Stimulated activated CD4-positive, alpha-beta T cell treated with anti-CD3 and anti-CD28 coated beads, TNF-alpha, amount 100 ng/mL, for 48 hours (primary cell): ENCODE results near the gene LRRC8A.
A peak's percentile ranks its signal among the peaks of the same experiment; 100 is the strongest.

Experiments used
- DNase-seq, 3 donors: peaks; one replicate each; pipeline ENCODE4 v3.0.0-alpha.2; 2020; ENCODE audit warnings: low read depth in 3 of 3

The LRRC8A gene

GRCh38 chr9:128901379-128901778 is 19.4 kb downstream of the LRRC8A start:
- DNase-seq, result no peak

- no peak for DNase-seq
Observed at GRCh38 chr9:128901822-128902221, 19.9 kb downstream of the LRRC8A start.

DNA sequence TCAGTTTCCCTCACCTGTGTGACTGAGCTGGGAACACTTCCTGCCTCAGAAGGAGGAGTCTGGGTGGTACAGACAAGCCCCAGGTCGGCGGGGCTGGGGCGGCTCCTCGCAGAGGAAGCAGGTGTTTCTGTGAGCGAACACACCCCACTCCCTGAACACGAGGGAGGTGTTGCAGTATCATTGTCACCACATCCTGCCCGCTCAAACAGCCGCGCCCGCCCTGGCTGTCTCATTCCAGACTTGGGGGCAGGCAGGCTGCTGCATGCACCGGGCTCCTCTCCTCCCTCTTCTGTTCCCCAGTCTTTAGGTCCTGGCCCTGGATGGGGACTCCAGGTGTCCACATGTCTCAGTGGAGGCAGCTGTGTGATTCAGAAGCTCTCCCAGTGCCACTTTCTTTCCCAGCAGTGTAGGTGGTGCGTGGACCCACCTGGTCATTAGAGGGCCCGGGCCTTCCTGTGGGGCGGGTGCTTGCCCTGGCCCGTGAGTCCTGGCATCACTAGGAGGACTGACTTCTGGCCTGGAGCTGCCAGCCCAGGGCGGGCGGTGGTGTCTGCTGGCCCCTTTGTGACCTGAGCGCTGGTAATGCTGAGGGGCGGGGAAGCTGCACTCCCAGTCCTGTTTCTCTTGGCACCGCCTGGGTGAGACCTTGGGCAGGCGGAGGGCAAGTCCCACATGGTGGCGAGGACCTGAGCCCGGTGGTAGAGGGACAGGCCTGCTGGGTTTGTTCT is 20.6 kb downstream of the LRRC8A start:
- peak; percentile 55 to 74 (median 73) for DNase-seq

- no peak for DNase-seq
Observed at GRCh38 chr9:128903079-128903461, 21.1 kb downstream of the LRRC8A start.

GRCh38 chr9:128903871-128904620 is 22.1 kb downstream of the LRRC8A start:
- no peak for DNase-seq

DNA sequence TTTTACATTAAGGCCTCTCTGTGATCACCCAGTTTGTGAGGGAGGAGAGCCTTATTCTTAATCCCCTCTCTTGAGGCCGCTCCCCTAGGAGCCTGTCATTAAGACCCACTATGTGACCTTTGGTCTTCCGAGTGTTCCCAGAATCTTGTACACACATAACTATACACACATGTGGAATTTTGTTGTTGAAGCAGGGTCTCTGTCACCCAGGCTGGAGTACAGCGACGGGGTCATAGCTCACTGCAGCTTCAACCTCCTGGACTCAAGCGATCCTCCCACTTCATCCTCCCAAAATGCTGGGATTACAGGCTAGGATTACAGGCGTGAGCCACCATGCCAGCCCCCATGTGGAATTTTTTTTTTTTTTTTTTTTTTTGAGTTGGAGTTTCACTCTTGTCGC is 24.0 kb downstream of the LRRC8A start:
- DNase-seq, result no peak

DNA sequence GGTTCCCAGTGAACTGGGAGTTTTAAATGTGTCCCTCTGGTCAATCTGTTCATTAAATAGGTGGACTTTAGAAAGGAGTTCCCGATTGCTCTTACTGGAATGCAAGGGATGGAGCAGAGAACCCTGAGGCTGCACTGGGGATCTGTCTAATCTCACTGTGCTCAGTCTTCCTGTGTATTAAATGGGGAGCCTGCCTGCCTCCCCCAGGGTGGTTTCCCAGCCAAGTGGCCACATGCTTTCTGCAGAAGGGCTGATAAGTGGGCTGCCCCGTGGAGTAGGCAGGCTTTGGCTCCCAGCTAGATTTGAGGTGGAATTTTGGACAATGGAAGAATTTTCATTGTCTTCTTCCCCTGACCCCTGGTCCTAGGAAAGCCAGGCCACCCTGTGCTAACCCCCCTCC is 24.8 kb downstream of the LRRC8A start:
- DNase-seq, result no peak

GRCh38 chr9:128908372-128908771 is 26.4 kb downstream of the LRRC8A start:
- no peak for DNase-seq

- DNase-seq, result no peak
Observed at GRCh38 chr9:128909859-128910258, 27.9 kb downstream of the LRRC8A start.

GRCh38 chr9:128910906-128911305 is 29.0 kb downstream of the LRRC8A start:
- no peak for DNase-seq

DNA sequence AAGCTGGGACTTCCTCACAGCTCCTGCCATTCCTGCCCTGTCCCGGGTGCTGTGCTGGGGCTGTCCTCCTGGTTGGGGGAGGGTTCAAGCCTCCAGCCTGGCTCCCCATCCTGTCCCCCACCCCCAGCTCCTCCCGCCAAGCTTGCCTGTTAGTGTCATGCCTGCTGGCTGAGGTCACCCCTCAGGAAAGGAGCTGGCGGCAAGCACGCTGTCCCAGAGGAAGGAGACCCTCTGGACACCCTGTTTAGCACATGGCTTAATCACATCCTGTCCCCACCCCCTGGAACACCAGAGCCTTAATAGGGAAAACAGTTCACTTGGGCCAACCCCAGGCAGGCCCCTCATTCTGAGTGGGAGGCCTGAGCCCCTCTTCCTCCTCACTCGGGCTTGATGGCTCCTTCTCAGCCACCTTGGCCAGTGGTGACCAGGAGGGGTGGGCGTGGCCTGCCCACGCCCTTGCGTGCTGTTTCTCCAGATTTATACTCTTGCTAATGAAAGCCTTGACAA is 29.6 kb downstream of the LRRC8A start:
- no peak for DNase-seq

DNA sequence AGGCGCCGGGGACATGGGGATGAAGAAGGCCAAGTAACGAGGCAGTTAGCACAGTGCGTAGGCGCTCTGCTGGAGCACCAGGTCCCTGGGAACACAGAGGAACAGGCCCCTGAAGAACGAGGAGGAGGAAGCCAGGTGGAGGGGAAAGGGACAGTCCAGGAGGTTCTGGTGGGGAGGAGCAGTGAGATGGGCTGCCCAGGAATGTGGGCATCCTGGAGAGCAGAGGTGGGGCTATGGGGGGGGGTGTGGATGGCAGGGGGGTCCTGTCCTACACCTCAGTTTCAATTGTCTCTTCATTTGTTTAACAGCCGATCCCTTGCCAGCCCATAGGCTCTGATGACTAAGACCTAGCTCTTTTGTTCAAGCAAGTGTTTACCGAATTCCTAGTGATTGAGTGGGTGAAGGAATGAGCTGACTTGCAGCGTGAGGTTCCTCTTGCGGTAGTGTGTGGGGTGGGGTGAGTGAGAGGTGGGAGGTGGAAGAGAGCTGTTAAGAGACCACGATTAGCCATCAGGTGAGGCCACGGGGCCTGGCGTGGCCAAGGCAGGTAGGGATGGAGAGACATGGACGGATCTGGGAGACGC is 30.4 kb downstream of the LRRC8A start:
- peak in 1 of 3 donors; percentile 18 for DNase-seq

DNA sequence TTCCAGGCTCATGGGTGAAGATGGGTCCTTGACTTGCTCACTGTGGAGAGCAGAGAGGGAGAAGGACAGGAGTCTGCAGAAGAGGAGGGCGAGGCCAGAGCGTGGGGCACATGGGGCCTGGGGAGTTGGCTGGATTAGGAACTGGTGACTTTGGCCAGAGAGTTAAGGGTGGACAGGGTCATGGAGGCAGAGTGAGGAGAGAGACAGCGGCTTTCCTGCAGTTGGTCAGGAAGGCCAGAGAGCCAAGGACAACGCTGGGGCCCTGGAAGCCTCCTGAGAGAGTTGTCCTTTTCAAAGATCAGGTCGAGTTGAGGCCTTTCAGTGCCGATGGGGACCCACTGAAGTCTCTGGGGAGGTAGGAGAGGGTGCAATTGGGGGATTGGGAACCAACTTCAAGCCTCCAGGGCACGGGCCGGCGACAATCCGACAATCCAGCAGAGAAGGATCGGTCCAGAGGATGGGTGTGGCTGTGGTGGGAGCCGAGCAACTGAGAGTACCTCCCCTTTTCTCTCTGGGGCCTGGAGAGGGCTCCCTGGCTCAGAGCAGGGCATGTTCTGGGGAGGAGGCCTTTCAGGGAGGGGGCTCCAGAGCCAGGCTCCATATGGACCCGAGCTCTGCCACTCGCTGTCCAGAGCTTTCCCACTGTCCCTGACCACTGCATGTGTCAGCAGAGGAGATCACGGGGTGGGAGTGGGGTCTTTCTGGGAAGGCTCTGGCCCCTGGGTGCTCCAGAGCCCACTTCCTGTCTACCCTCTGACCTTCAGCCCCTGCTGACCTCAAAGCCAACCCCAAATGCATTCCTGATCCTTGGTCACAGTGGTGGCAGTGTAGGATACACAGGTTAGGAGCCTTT is 31.3 kb downstream of the LRRC8A start:
- no peak for DNase-seq

- no peak for DNase-seq
Observed at GRCh38 chr9:128913995-128914772, 32.3 kb downstream of the LRRC8A start.

DNA sequence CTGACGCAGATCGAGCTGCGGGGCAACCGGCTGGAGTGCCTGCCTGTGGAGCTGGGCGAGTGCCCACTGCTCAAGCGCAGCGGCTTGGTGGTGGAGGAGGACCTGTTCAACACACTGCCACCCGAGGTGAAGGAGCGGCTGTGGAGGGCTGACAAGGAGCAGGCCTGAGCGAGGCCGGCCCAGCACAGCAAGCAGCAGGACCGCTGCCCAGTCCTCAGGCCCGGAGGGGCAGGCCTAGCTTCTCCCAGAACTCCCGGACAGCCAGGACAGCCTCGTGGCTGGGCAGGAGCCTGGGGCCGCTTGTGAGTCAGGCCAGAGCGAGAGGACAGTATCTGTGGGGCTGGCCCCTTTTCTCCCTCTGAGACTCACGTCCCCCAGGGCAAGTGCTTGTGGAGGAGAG is 34.3 kb downstream of the LRRC8A start:
- no peak for DNase-seq

DNA sequence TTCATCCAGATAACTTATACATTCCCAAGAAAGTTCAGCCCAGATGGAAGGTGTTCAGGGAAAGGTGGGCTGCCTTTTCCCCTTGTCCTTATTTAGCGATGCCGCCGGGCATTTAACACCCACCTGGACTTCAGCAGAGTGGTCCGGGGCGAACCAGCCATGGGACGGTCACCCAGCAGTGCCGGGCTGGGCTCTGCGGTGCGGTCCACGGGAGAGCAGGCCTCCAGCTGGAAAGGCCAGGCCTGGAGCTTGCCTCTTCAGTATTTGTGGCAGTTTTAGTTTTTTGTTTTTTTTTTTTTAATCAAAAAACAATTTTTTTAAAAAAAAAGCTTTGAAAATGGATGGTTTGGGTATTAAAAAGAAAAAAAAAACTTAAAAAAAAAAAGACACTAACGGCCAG is 34.8 kb downstream of the LRRC8A start:
- DNase-seq, result no peak

DNA sequence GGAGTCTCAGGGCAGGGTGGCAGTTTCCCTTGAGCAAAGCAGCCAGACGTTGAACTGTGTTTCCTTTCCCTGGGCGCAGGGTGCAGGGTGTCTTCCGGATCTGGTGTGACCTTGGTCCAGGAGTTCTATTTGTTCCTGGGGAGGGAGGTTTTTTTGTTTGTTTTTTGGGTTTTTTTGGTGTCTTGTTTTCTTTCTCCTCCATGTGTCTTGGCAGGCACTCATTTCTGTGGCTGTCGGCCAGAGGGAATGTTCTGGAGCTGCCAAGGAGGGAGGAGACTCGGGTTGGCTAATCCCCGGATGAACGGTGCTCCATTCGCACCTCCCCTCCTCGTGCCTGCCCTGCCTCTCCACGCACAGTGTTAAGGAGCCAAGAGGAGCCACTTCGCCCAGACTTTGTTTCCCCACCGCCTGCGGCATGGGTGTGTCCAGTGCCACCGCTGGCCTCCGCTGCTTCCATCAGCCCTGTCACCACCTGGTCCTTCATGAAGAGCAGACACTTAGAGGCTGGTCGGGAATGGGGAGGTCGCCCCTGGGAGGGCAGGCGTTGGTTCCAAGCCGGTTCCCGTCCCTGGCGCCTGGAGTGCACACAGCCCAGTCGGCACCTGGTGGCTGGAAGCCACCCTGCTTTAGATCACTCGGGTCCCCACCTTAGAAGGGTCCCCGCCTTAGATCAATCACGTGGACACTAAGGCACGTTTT is 35.4 kb downstream of the LRRC8A start:
- no peak for DNase-seq

GRCh38 chr9:128918921-128919320 is 37.0 kb downstream of the LRRC8A start:
- no peak for DNase-seq

GRCh38 chr9:128919402-128920089 is 37.6 kb downstream of the LRRC8A start:
- no peak for DNase-seq
